HEK293 (cell line): ENCODE results near the gene GALNT9.
A peak's percentile ranks its signal among the peaks of the same experiment; 100 is the strongest.

Experiments
- CTCF ChIA-PET: fragments of 350-600 bp; formaldehyde crosslinking; extraction: SDS; loops from one replicate; lab custom pipeline; 2021; ENCODE audit warnings: antibody characterized with exemption; lab: Yijun Ruan, JAX
- POLR2A ChIA-PET: fragments of 300-600 bp; formaldehyde crosslinking; extraction: SDS; loops from one replicate; lab custom pipeline; 2020; ENCODE audit warnings: antibody characterized with exemption, inconsistent platforms; lab: Yijun Ruan, JAX
- H3K27ac ChIP-seq: fragments of 200-500 bp; sonication (Bioruptor generic); 2 replicates; pipeline ENCODE4 v1.5.1; 2014; ENCODE audit warnings: low read depth, low read length, control low read depth, inconsistent platforms; ENCODE audit errors: extremely low read depth
- H3K36me3 ChIP-seq, 2 experiments: fragments of 200-500 bp in 1 of 2; sonication (Bioruptor generic) in 1 of 2; 1 replicate in 1 of 2; 2 replicates in 1 of 2; pipeline ENCODE4 v1.5.1; 2014 to 2017; ENCODE audit warnings: inconsistent platforms in 2 of 2, low read length in 2 of 2; ENCODE audit not compliant: control insufficient read depth in 2 of 2, insufficient read depth in 1 of 2
- H3K4me1 ChIP-seq: fragments of 200-500 bp; sonication (Bioruptor generic); 2 replicates; pipeline ENCODE4 v1.5.1; 2014; ENCODE audit warnings: mild to moderate bottlenecking, low read length, inconsistent platforms; ENCODE audit not compliant: control insufficient read depth, insufficient read depth
- H3K4me3 ChIP-seq: 2 replicates; pipeline ENCODE4 v1.5.1; 2011; ENCODE audit warnings: low read depth, mild to moderate bottlenecking, control low read depth, low read length, moderate library complexity
- H3K9me3 ChIP-seq: fragments of 200-500 bp; sonication (Bioruptor generic); 2 replicates; pipeline ENCODE4 v1.5.1; 2014; ENCODE audit warnings: low read depth, low read length, inconsistent platforms; ENCODE audit not compliant: control insufficient read depth, insufficient read depth
- GLIS1 ChIP-seq: fragments of 450-650 bp; formaldehyde crosslinking; IDR thresholded peaks from 2 replicates; pipeline ENCODE4 v1.5.1; 2016; ENCODE audit warnings: missing biosample characterization, missing genetic modification characterization
- IKZF3 ChIP-seq: fragments of 450-650 bp; IDR thresholded peaks from 2 replicates; pipeline ENCODE4 v1.5.0; 2018; ENCODE audit warnings: missing biosample characterization, mild to moderate bottlenecking, missing genetic modification characterization, moderate library complexity
- OSR2 ChIP-seq: fragments of 450-650 bp; formaldehyde crosslinking; IDR thresholded peaks from 2 replicates; pipeline ENCODE4 v1.5.1; 2016; ENCODE audit warnings: missing biosample characterization, missing genetic modification characterization
- ZBTB1 ChIP-seq: fragments of 450-650 bp; formaldehyde crosslinking; IDR thresholded peaks from 2 replicates; pipeline ENCODE4 v1.5.1; 2016; ENCODE audit warnings: missing biosample characterization, missing genetic modification characterization
- ZBTB20 ChIP-seq: fragments of 450-650 bp; formaldehyde crosslinking; IDR thresholded peaks from 2 replicates; pipeline ENCODE4 v1.5.1; 2016; ENCODE audit warnings: missing biosample characterization, missing genetic modification characterization
- ZEB2 ChIP-seq: fragments of 450-650 bp; formaldehyde crosslinking; IDR thresholded peaks from 2 replicates; pipeline ENCODE4 v1.5.1; 2016; ENCODE audit warnings: missing biosample characterization, missing genetic modification characterization
- ZFHX2 ChIP-seq: fragments of 450-650 bp; formaldehyde crosslinking; conservative IDR thresholded peaks from 2 replicates; pipeline ENCODE4 v1.5.1; 2016; ENCODE audit warnings: missing biosample characterization, missing genetic modification characterization
- ZIC2 ChIP-seq: fragments of 450-650 bp; formaldehyde crosslinking; IDR thresholded peaks from 2 replicates; pipeline ENCODE4 v1.5.1; 2016; ENCODE audit warnings: missing biosample characterization, missing genetic modification characterization
- ZNF335 ChIP-seq: fragments of 450-650 bp; formaldehyde crosslinking; conservative IDR thresholded peaks from 2 replicates; pipeline ENCODE4 v1.5.1; 2016; ENCODE audit warnings: missing biosample characterization, missing genetic modification characterization
- ZNF341 ChIP-seq: fragments of 450-650 bp; formaldehyde crosslinking; IDR thresholded peaks from 2 replicates; pipeline ENCODE4; 2016; ENCODE audit warnings: low read depth, missing biosample characterization, missing genetic modification characterization
- ZNF391 ChIP-seq: fragments of 450-650 bp; formaldehyde crosslinking; IDR thresholded peaks from 2 replicates; pipeline ENCODE4 v1.5.1; 2016; ENCODE audit warnings: low read depth, missing biosample characterization, missing genetic modification characterization, borderline replicate concordance
- ZNF585B ChIP-seq: fragments of 450-650 bp; formaldehyde crosslinking; IDR thresholded peaks from 2 replicates; pipeline ENCODE4 v1.5.1; 2016; ENCODE audit warnings: missing biosample characterization, missing genetic modification characterization
- ZNF621 ChIP-seq: fragments of 450-650 bp; formaldehyde crosslinking; IDR thresholded peaks from 2 replicates; pipeline ENCODE4 v1.5.1; 2017; ENCODE audit warnings: missing biosample characterization, missing genetic modification characterization
- ZNF76 ChIP-seq: fragments of 450-650 bp; formaldehyde crosslinking; IDR thresholded peaks from 2 replicates; pipeline ENCODE4; 2016; ENCODE audit warnings: low read depth, missing biosample characterization, missing genetic modification characterization, borderline replicate concordance
- ZNF768 ChIP-seq: fragments of 450-650 bp; formaldehyde crosslinking; IDR thresholded peaks from 2 replicates; pipeline ENCODE4 v1.5.1; 2018; ENCODE audit warnings: missing biosample characterization, mild to moderate bottlenecking, missing genetic modification characterization
- TF ChIP-seq, protein P1 (sequence below): fragments of 450-650 bp; formaldehyde crosslinking; IDR thresholded peaks from 2 replicates; pipeline ENCODE4 v1.5.1; 2016; ENCODE audit warnings: missing biosample characterization, missing genetic modification characterization, borderline replicate concordance
- TF ChIP-seq, protein P2 (sequence below): fragments of 450-650 bp; formaldehyde crosslinking; IDR thresholded peaks from 2 replicates; pipeline ENCODE4 v1.5.1; 2016; ENCODE audit warnings: missing biosample characterization, missing genetic modification characterization
- TF ChIP-seq, protein P3 (sequence below): fragments of 450-650 bp; formaldehyde crosslinking; IDR thresholded peaks from 2 replicates; pipeline ENCODE4 v1.5.1; 2017; ENCODE audit warnings: missing biosample characterization, missing genetic modification characterization

Gene GALNT9

DNA sequence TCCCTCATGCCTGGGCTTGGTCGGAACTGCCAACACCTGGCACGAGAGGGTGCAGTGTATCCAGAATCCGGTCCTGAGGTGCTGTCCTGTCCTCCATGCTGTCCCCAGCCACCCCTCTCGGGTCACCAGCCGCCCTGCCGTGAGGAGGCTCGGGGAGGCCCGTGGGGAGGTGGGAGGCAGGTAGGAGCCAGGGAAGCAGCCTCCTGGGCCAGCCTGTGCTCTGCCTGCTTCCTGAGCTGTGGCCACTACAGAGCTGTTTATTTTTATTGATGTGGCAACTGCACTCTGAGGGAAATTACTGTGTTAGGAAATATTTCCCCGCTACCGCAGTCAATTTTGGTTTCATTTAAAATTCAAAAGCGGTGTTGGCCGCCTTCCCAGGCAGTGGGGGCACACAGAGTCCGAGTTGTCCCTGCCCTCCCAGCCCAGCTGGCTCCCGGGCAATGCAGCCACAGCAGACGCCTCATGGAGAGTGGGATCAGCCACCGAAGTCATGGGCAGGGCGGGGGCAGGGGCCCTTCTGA, 166.8 kb downstream of the GALNT9 start:
- H3K9me3 ChIP-seq: no peaks in the 10 kb centered on the region
- H3K27ac ChIP-seq: peak overlapping the region; percentile 37; the same call in 1 of the 2 replicates
- no peak overlapping the region for H3K4me3 ChIP-seq
- POLR2A ChIA-PET: interaction anchor here (0.5 to 0.7 kb wide), 2 partner anchors 17 to 436 kb away, joined by 3 read pairs; no protein-coding TSS in a partner anchor
- CTCF ChIA-PET: interaction anchor here (0.9 to 3.2 kb wide), 3 partner anchors 9 to 56 kb away, joined by 3 to 13 read pairs (median 3); no protein-coding TSS in a partner anchor
- 0 out of 2 replicates have a peak, but pooled peaks have one; percentile 33 for TF ChIP-seq ZNF341 (tag by site-specific recombination)
- peak; percentile 84 for TF ChIP-seq OSR2 (tag by site-specific recombination)
- TF ChIP-seq ZNF391 (tag by site-specific recombination): no peak
- TF ChIP-seq ZIC2 (tag by site-specific recombination): peak; percentile 49
- TF ChIP-seq ZNF768 (tag by site-specific recombination): no peak
- TF ChIP-seq ZNF585B: no peak
- TF ChIP-seq ZBTB20: peak; percentile 51
- TF ChIP-seq ZFHX2 (tag by site-specific recombination): no peak
- peak; percentile 70 for TF ChIP-seq GLIS1 (tag by site-specific recombination)
- no peak for TF ChIP-seq ZNF621
- TF ChIP-seq, protein P1, sequence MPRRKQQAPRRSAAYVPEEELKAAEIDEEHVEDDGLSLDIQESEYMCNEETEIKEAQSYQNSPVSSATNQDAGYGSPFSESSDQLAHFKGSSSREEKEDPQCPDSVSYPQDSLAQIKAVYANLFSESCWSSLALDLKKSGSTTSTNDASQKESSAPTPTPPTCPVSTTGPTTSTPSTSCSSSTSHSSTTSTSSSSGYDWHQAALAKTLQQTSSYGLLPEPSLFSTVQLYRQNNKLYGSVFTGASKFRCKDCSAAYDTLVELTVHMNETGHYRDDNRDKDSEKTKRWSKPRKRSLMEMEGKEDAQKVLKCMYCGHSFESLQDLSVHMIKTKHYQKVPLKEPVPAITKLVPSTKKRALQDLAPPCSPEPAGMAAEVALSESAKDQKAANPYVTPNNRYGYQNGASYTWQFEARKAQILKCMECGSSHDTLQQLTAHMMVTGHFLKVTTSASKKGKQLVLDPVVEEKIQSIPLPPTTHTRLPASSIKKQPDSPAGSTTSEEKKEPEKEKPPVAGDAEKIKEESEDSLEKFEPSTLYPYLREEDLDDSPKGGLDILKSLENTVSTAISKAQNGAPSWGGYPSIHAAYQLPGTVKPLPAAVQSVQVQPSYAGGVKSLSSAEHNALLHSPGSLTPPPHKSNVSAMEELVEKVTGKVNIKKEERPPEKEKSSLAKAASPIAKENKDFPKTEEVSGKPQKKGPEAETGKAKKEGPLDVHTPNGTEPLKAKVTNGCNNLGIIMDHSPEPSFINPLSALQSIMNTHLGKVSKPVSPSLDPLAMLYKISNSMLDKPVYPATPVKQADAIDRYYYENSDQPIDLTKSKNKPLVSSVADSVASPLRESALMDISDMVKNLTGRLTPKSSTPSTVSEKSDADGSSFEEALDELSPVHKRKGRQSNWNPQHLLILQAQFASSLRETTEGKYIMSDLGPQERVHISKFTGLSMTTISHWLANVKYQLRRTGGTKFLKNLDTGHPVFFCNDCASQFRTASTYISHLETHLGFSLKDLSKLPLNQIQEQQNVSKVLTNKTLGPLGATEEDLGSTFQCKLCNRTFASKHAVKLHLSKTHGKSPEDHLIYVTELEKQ: no peak
- TF ChIP-seq ZNF76: no peak
- TF ChIP-seq, protein P2, sequence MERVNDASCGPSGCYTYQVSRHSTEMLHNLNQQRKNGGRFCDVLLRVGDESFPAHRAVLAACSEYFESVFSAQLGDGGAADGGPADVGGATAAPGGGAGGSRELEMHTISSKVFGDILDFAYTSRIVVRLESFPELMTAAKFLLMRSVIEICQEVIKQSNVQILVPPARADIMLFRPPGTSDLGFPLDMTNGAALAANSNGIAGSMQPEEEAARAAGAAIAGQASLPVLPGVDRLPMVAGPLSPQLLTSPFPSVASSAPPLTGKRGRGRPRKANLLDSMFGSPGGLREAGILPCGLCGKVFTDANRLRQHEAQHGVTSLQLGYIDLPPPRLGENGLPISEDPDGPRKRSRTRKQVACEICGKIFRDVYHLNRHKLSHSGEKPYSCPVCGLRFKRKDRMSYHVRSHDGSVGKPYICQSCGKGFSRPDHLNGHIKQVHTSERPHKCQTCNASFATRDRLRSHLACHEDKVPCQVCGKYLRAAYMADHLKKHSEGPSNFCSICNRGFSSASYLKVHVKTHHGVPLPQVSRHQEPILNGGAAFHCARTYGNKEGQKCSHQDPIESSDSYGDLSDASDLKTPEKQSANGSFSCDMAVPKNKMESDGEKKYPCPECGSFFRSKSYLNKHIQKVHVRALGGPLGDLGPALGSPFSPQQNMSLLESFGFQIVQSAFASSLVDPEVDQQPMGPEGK (tag by site-specific recombination): peak; percentile 78
- TF ChIP-seq, protein P3, sequence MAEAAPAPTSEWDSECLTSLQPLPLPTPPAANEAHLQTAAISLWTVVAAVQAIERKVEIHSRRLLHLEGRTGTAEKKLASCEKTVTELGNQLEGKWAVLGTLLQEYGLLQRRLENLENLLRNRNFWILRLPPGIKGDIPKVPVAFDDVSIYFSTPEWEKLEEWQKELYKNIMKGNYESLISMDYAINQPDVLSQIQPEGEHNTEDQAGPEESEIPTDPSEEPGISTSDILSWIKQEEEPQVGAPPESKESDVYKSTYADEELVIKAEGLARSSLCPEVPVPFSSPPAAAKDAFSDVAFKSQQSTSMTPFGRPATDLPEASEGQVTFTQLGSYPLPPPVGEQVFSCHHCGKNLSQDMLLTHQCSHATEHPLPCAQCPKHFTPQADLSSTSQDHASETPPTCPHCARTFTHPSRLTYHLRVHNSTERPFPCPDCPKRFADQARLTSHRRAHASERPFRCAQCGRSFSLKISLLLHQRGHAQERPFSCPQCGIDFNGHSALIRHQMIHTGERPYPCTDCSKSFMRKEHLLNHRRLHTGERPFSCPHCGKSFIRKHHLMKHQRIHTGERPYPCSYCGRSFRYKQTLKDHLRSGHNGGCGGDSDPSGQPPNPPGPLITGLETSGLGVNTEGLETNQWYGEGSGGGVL (tag by site-specific recombination): peak; percentile 27
- TF ChIP-seq ZEB2 (tag by site-specific recombination): 0 out of 2 replicates have a peak, but pooled peaks have one; percentile 35
- 0 out of 2 replicates have a peak, but pooled peaks have one; percentile 26 for TF ChIP-seq ZNF335 (tag by site-specific recombination)
- 0 out of 2 replicates have a peak, but pooled peaks have one; percentile 13 for TF ChIP-seq IKZF3 (tag by site-specific recombination)
- no peak for TF ChIP-seq ZBTB1
- H3K4me1 ChIP-seq: peaks cover 8% of the 10 kb centered on the region; the same call in 1 of the 2 replicates
- peaks cover 0 to 8% of the 10 kb centered on the region in 2 experiments; a peak in 2 of 3 replicates for H3K36me3 ChIP-seq
